Measurements from ENCODE around the gene TNRC6C. TPM values are rescaled to one million over a fixed set of nuclear protein-coding genes. Genes with fewer than 3 reads are reported as not detected.

The TNRC6C gene
- total RNA-seq, 4 donors from 2014 or later = 9.1 to 32.7 (median 14.3) TPM

DNA sequence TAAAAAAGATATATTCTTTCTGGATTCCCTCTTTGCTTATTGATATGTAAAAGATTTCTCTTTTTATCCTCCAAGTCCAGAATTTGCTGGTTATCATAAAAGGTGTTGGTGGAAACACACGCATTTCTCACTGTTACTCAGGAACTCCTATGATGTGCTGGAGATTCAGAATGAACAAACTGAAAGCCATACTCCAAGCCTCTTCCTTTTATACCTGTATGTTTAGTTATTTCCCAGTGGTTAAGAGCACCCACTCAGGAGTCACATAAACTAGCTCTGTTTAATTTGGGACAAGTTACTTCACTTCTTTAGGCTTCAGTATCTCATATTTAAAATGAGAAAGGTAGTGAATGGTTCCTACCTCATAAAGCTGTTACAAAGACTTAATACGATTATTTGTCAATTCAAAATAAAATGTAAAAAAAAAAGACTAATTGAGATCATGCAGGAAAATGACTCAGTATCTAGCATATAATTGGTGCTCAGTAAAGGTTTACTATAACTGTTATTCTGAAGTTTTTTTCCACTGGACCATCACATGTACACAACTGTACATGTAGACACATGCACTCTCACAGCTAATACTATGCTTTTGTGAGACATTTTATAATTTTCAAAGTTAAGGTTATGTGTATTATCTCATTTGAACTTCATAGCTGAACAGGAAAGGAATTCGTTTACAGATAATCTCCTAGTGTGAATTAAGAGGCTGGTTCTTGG lies 47.1 kb downstream of the TNRC6C start:
- Histone ChIP-seq H3K4me3 (replicated peaks in 1 of 3) (no peak overlapping the region), H3K36me3 (no peaks in the 10 kb centered on the region), H3K9me3 (no peaks in the 10 kb centered on the region), H3K27me3 (no peaks in the 10 kb centered on the region), H3K27ac (no peak overlapping the region), H3K4me1 (no peaks in the 10 kb centered on the region)
- no peak for DNase-seq
- intact Hi-C loops (cut with DNase I) = no loop called here
- WGBS, 2 donors = 91 to 93% methylated on average over 3 of the region's 3 CpGs
- no peak for TF ChIP-seq POLR2A (IDR thresholded peaks at IDR 0.05)
- TF ChIP-seq, protein P1, sequence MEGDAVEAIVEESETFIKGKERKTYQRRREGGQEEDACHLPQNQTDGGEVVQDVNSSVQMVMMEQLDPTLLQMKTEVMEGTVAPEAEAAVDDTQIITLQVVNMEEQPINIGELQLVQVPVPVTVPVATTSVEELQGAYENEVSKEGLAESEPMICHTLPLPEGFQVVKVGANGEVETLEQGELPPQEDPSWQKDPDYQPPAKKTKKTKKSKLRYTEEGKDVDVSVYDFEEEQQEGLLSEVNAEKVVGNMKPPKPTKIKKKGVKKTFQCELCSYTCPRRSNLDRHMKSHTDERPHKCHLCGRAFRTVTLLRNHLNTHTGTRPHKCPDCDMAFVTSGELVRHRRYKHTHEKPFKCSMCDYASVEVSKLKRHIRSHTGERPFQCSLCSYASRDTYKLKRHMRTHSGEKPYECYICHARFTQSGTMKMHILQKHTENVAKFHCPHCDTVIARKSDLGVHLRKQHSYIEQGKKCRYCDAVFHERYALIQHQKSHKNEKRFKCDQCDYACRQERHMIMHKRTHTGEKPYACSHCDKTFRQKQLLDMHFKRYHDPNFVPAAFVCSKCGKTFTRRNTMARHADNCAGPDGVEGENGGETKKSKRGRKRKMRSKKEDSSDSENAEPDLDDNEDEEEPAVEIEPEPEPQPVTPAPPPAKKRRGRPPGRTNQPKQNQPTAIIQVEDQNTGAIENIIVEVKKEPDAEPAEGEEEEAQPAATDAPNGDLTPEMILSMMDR (IDR thresholded peaks at IDR 0.05) = no peak

DNA sequence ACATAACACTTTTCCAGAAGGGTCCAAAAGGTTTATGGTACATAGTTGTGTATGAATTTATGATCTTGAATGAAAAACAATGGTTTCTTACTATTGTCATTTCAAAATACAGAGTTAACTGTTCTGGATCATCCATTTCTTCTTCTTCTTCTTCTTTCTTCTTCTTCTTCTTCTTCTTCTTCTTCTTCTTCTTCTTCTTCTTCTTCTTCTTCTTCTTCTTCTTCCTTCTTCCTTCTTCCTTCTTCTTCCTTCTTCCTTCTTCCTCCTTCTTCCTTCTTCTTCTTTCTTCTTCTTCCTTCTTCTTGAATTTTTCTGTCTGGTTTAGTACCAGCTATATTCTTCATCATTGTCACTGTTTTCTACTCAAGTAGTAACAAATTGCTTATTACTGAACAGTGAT lies 47.8 kb downstream of the TNRC6C start:
- TF ChIP-seq POLR2A (IDR thresholded peaks at IDR 0.05) = no peak
- Histone ChIP-seq H3K4me3 (replicated peaks in 1 of 3) (no peak overlapping the region), H3K4me1 (no peaks in the 10 kb centered on the region), H3K27me3 (no peaks in the 10 kb centered on the region), H3K9me3 (no peaks in the 10 kb centered on the region), H3K36me3 (no peaks in the 10 kb centered on the region), H3K27ac (no peak overlapping the region)
- DNase-seq = no peak
- intact Hi-C loops (cut with DNase I) = no loop called here

DNA sequence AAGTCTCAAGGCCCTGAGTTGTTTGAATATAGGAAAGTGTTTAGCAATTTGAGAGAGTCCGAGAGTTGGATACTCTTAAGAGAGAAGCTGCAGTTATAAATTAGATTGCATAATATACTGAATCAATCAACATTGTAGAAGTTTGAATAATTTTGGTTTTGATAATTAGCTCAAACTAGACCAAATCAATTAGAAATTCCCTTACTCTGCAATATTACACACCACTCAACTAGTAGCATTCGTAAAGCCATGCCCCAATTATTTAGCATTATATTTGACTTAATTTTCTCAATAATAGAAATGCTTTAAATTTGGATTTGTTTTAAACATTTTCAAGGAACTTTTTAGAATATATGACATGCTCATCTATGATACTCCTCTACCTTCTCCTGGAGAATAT lies 49.1 kb downstream of the TNRC6C start:
- intact Hi-C loops (cut with DNase I) = no loop called here
- H3K4me1 ChIP-seq = no peaks in the 10 kb centered on the region
- H3K9me3 ChIP-seq = no peaks in the 10 kb centered on the region
- H3K27ac ChIP-seq = no peak overlapping the region
- WGBS, 2 donors = 98 to 99% methylated on average over 2 of the region's 2 CpGs
- H3K36me3 ChIP-seq = no peaks in the 10 kb centered on the region
- H3K4me3 ChIP-seq (replicated peaks in 1 of 3) = no peak overlapping the region
- no peak for DNase-seq
- no peaks in the 10 kb centered on the region for H3K27me3 ChIP-seq
- TF ChIP-seq, protein P1 (IDR thresholded peaks at IDR 0.05) = no peak
- TF ChIP-seq POLR2A (IDR thresholded peaks at IDR 0.05) = no peak

DNA sequence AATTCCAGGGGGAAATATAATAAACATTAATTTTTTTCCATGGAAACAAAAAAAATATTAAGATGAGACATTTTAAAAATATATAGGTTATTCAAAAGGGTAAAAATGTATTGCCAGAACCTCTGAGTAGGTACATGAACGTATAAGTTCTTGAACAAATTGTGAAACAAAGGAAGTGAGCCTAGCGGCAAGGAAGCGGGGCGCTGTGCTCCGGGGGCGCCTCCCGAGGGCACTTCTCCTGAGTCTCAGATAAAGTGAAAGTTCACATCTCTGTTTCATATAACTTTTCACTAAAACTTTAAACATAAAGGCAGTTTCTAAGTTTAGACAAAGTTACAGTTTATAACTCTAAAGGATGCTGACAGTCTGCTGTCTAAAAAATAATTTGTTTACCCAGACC lies 52.3 kb downstream of the TNRC6C start:
- DNase-seq = no peak
- no peaks in the 10 kb centered on the region for H3K36me3 ChIP-seq
- no peaks in the 10 kb centered on the region for H3K4me1 ChIP-seq
- 77 to 78% methylated on average over 7 of the region's 7 CpGs for WGBS, 2 donors
- intact Hi-C loops (cut with DNase I) = no loop called here
- H3K4me3 ChIP-seq (replicated peaks in 1 of 3) = no peak overlapping the region
- no peaks in the 10 kb centered on the region for H3K27me3 ChIP-seq
- no peaks in the 10 kb centered on the region for H3K9me3 ChIP-seq
- no peak for TF ChIP-seq POLR2A (IDR thresholded peaks at IDR 0.05)
- TF ChIP-seq, protein P1 (IDR thresholded peaks at IDR 0.05) = no peak
- H3K27ac ChIP-seq = no peak overlapping the region

DNA sequence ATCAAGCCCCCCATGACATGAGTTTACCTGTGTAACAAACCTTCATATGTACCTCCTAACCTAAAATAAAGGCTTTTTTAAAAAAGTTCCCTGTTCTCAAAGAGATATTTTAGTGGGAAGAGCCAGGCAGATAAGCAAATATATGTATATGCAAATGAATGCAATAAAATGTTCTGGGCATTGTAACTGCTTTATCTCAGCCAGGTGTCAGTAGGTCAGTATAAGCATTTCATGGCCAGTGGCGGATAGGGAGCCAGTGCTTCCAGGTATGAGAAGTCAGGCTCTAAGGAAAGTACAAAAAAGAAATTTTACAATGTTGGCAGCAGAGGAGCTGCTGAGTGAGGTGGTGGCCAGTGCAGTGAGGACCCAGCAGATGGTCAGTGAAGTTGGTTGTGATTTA lies 53.9 kb downstream of the TNRC6C start:
- no peaks in the 10 kb centered on the region for H3K9me3 ChIP-seq
- no peaks in the 10 kb centered on the region for H3K4me1 ChIP-seq
- no peak overlapping the region for H3K4me3 ChIP-seq (replicated peaks in 1 of 3)
- WGBS, 2 donors = 98 to 100% methylated on average over 1 of the region's 1 CpG
- DNase-seq = no peak
- no peaks in the 10 kb centered on the region for H3K27me3 ChIP-seq
- no peak overlapping the region for H3K27ac ChIP-seq
- intact Hi-C loops (cut with DNase I) = no loop called here
- TF ChIP-seq POLR2A (IDR thresholded peaks at IDR 0.05) = no peak
- TF ChIP-seq, protein P1 (IDR thresholded peaks at IDR 0.05) = no peak
- no peaks in the 10 kb centered on the region for H3K36me3 ChIP-seq
